Liver (tissue), 9 donors: ENCODE results near the gene SDSL. TPM values are rescaled to one million over a fixed set of nuclear protein-coding genes. Genes with fewer than 3 reads are reported as not detected.

Source experiments
- DNase-seq: peaks from one replicate; pipeline ENCODE4 v3.0.0-alpha.2; 2017; ENCODE audit warnings: low spot score
- H3K27ac ChIP-seq, 2 donors: one replicate each; pipeline ENCODE4 v1.7.0; 2013; ENCODE audit warnings: inconsistent platforms in 2 of 2, low read length in 2 of 2, control low read depth in 1 of 2, low read depth in 1 of 2, mild to moderate bottlenecking in 1 of 2
- H3K27me3 ChIP-seq, 4 donors: one replicate each; pipeline versions ENCODE4 v1.6.1 to v1.7.0; 2013; ENCODE audit warnings: low read length in 3 of 4, inconsistent platforms in 1 of 4, mild to moderate bottlenecking in 1 of 4, moderate library complexity in 1 of 4; ENCODE audit not compliant: control insufficient read depth in 4 of 4, insufficient read depth in 4 of 4
- H3K36me3 ChIP-seq, 4 donors: one replicate each; pipeline versions ENCODE4 v1.6.1 to v1.7.0; 2013; ENCODE audit warnings: low read length in 3 of 4, mild to moderate bottlenecking in 3 of 4, low read depth in 1 of 4, moderate library complexity in 1 of 4; ENCODE audit not compliant: control insufficient read depth in 4 of 4, insufficient read depth in 3 of 4
- H3K4me1 ChIP-seq, 4 donors: one replicate each; pipeline versions ENCODE4 v1.6.1 to v1.7.0; 2013; ENCODE audit warnings: low read length in 3 of 4, mild to moderate bottlenecking in 3 of 4, moderate library complexity in 1 of 4; ENCODE audit not compliant: control insufficient read depth in 4 of 4, insufficient read depth in 4 of 4
- H3K4me3 ChIP-seq, 3 donors: one replicate each; pipeline versions ENCODE4 v1.6.1 to v1.7.0; 2013; ENCODE audit warnings: low read length in 3 of 3, control low read depth in 1 of 3, low read depth in 1 of 3, mild to moderate bottlenecking in 1 of 3
- H3K9ac ChIP-seq, 2 donors: one replicate each; pipeline ENCODE4 v1.7.0; 2013; ENCODE audit warnings: low read length in 2 of 2, mild to moderate bottlenecking in 2 of 2, moderate library complexity in 2 of 2, control low read depth in 1 of 2, low read depth in 1 of 2
- H3K9me3 ChIP-seq, 4 donors: one replicate each; pipeline versions ENCODE4 v1.6.1 to v1.7.0; 2013; ENCODE audit warnings: low read length in 3 of 4; ENCODE audit not compliant: control insufficient read depth in 4 of 4
- EGR1 ChIP-seq, 2 donors: IDR thresholded peaks; 2 replicates each; pipeline ENCODE4 v1.6.1; 2016 to 2018; ENCODE audit warnings: antibody characterized with exemption in 2 of 2, low read depth in 2 of 2
- FOXA1 ChIP-seq: IDR thresholded peaks from 2 replicates; pipeline ENCODE4 v1.6.1; 2016; ENCODE audit warnings: antibody characterized with exemption
- FOXA2 ChIP-seq: IDR thresholded peaks from 2 replicates; pipeline ENCODE4 v1.6.1; 2016; ENCODE audit warnings: antibody characterized with exemption
- GABPA ChIP-seq, 2 donors: IDR thresholded peaks in 1 of 2; conservative IDR thresholded peaks in 1 of 2; 2 replicates each; pipeline ENCODE4 v1.6.1; 2016; ENCODE audit warnings: antibody characterized with exemption in 2 of 2, mild to moderate bottlenecking in 1 of 2, moderate library complexity in 1 of 2
- HNF4A ChIP-seq, 2 donors: conservative IDR thresholded peaks; 2 replicates each; pipeline ENCODE4 v1.6.1; 2016; ENCODE audit warnings: antibody characterized with exemption in 2 of 2, mild to moderate bottlenecking in 2 of 2
- HNF4G ChIP-seq: IDR thresholded peaks from 2 replicates; pipeline ENCODE4 v1.6.1; 2016; ENCODE audit warnings: antibody characterized with exemption
- JUND ChIP-seq, 2 donors: IDR thresholded peaks; 2 replicates each; pipeline ENCODE4 v1.6.1; 2016; ENCODE audit warnings: antibody characterized with exemption in 2 of 2
- RAD21 ChIP-seq, 2 donors: IDR thresholded peaks; 2 replicates each; pipeline ENCODE4 v1.6.1; 2016; ENCODE audit warnings: antibody characterized with exemption in 2 of 2, mild to moderate bottlenecking in 2 of 2
- RXRA ChIP-seq, 2 donors: IDR thresholded peaks; 2 replicates each; pipeline ENCODE4 v1.6.1; 2017 to 2018; ENCODE audit warnings: antibody characterized with exemption in 2 of 2, mild to moderate bottlenecking in 1 of 2
- SP1 ChIP-seq: IDR thresholded peaks from 2 replicates; pipeline ENCODE4 v1.6.1; 2018; ENCODE audit warnings: antibody characterized with exemption, mild to moderate bottlenecking
- TAF1 ChIP-seq: conservative IDR thresholded peaks from 2 replicates; pipeline ENCODE4 v1.6.1; 2016; ENCODE audit warnings: antibody characterized with exemption, mild to moderate bottlenecking
- WGBS: extraction: QIAGEN DNeasy Blood & Tissue Kit; methylation state at CpG from one replicate; pipeline ENCODE4 v1.1.7; 2013; 5-methylcytosine and 5-hydroxymethylcytosine counted together
- polyA plus RNA-seq, 2 donors: library from polyadenylated mRNA; stranded (reverse) in 1 of 2; unstranded in 1 of 2; fragments of 200-250 nt in 1 of 2; fragments of >200 nt in 1 of 2; fragmentation: Nextera tagmentation in 1 of 2; extraction: Ambion mirVana in 1 of 2; gene quantifications; one replicate each; pipeline versions ENCODE4 v1.2.1 to v1.2.3, GENCODE V29; 2013 to 2015
- total RNA-seq, 2 donors: library from RNA; depleted of rRNA; stranded (reverse); fragments of >200 nt; gene quantifications; one replicate each; pipeline ENCODE4 v1.2.3, GENCODE V29; 2014
- TF ChIP-seq, protein P1 (sequence below): fragments of 150-350 bp; IDR thresholded peaks from 2 replicates; pipeline ENCODE4 v1.5.1; 2017; ENCODE audit warnings: improper control_type of control experiment, low read depth, low read length; ENCODE audit not compliant: missing input control
- TF ChIP-seq, protein P2 (sequence below): IDR thresholded peaks from 2 replicates; pipeline ENCODE4 v1.6.1; 2016; ENCODE audit warnings: antibody characterized with exemption
- TF ChIP-seq, protein P3 (sequence below): IDR thresholded peaks from 2 replicates; pipeline ENCODE4 v1.6.1; 2016; ENCODE audit warnings: antibody characterized with exemption
- TF ChIP-seq, protein P4 (sequence below): IDR thresholded peaks from 2 replicates; pipeline ENCODE4 v1.6.1; 2016; ENCODE audit warnings: antibody characterized with exemption
- donor health status: healthy.
- donor health status: healthy.
- donor health status: healthy.
- donor health status: healthy.
- donor health status: healthy.

The SDSL gene
- total and polyA plus RNA-seq, 4 donors, result 22.4 to 93.1 (median 33.7) TPM

DNA sequence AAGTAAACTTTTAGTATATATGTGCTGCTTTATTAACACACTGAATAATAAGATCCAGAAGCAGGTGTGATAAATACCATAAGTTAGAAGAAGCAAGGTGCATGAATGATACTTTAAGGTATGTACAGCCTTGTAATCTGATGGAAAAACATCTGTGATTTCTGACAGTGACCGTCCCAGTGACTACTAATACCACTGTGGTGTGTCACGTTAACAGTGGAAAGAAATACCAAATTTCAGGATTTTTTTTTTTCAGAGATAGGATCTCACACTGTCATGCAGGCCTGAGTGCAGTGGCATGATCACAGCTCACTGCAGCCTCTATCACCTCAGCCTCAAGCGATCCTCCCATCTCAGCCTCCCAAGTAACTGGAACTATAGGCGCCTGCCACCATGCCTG lies 40.0 kb upstream of the SDSL start:
- no peaks in the 10 kb centered on the region for H3K9me3 ChIP-seq
- H3K4me1 ChIP-seq, result peaks cover 0 to 2% (median 0%) of the 10 kb centered on the region in 4 donors
- 98% methylated on average over 4 of the region's 4 CpGs for whole genome bisulfite sequencing
- H3K4me3 ChIP-seq, result no peak overlapping the region
- no peak overlapping the region for H3K27ac ChIP-seq
- no peak overlapping the region for H3K9ac ChIP-seq
- H3K27me3 ChIP-seq, result no peaks in the 10 kb centered on the region
- DNase-seq, result no peak
- peaks cover 0 to 14% (median 10%) of the 10 kb centered on the region in 4 donors for H3K36me3 ChIP-seq
- no peak for TF ChIP-seq RXRA (IDR thresholded peaks at IDR 0.05)
- TF ChIP-seq GABPA (IDR thresholded peaks at IDR 0.05 in 1 of 2, conservative IDR thresholded peaks at IDR 0.05 in 1 of 2), result no peak
- TF ChIP-seq, protein P1, sequence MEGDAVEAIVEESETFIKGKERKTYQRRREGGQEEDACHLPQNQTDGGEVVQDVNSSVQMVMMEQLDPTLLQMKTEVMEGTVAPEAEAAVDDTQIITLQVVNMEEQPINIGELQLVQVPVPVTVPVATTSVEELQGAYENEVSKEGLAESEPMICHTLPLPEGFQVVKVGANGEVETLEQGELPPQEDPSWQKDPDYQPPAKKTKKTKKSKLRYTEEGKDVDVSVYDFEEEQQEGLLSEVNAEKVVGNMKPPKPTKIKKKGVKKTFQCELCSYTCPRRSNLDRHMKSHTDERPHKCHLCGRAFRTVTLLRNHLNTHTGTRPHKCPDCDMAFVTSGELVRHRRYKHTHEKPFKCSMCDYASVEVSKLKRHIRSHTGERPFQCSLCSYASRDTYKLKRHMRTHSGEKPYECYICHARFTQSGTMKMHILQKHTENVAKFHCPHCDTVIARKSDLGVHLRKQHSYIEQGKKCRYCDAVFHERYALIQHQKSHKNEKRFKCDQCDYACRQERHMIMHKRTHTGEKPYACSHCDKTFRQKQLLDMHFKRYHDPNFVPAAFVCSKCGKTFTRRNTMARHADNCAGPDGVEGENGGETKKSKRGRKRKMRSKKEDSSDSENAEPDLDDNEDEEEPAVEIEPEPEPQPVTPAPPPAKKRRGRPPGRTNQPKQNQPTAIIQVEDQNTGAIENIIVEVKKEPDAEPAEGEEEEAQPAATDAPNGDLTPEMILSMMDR, result no peak
- TF ChIP-seq, protein P2, sequence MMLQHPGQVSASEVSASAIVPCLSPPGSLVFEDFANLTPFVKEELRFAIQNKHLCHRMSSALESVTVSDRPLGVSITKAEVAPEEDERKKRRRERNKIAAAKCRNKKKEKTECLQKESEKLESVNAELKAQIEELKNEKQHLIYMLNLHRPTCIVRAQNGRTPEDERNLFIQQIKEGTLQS, result no peak
- TF ChIP-seq HNF4G, result no peak
- TF ChIP-seq, protein P3, sequence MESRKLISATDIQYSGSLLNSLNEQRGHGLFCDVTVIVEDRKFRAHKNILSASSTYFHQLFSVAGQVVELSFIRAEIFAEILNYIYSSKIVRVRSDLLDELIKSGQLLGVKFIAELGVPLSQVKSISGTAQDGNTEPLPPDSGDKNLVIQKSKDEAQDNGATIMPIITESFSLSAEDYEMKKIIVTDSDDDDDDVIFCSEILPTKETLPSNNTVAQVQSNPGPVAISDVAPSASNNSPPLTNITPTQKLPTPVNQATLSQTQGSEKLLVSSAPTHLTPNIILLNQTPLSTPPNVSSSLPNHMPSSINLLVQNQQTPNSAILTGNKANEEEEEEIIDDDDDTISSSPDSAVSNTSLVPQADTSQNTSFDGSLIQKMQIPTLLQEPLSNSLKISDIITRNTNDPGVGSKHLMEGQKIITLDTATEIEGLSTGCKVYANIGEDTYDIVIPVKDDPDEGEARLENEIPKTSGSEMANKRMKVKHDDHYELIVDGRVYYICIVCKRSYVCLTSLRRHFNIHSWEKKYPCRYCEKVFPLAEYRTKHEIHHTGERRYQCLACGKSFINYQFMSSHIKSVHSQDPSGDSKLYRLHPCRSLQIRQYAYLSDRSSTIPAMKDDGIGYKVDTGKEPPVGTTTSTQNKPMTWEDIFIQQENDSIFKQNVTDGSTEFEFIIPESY, result no peak
- no peak for TF ChIP-seq SP1

DNA sequence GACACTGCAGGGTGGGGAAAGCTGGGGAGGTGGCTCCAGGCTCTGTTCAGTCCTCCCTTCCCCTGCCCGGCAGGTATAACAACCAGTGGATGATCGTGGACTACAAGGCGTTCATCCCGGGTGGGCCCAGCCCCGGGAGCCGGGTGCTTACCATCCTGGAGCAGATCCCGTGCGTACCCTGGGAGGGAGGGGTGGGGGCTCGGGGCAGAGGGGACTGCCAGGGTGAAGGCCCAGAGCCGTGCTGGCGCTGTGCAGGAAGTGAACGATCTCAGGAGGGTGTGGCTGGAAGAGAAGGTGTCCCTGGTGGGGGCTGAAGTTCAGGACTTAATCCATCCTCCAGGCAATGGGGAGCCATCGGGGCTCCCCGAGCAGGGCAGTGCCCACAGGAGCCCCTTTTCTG lies 37.4 kb upstream of the SDSL start:
- 94% methylated on average over 14 of the region's 14 CpGs for WGBS
- peaks cover 0 to 2% (median 0%) of the 10 kb centered on the region in 4 donors for H3K4me1 ChIP-seq
- no peak overlapping the region for H3K27ac ChIP-seq
- H3K9me3 ChIP-seq, result no peaks in the 10 kb centered on the region
- DNase-seq, result no peak
- H3K36me3 ChIP-seq, result peaks cover 0 to 24% (median 9%) of the 10 kb centered on the region in 4 donors
- H3K9ac ChIP-seq, result no peak overlapping the region
- TF ChIP-seq SP1, result no peak
- TF ChIP-seq, protein P4, sequence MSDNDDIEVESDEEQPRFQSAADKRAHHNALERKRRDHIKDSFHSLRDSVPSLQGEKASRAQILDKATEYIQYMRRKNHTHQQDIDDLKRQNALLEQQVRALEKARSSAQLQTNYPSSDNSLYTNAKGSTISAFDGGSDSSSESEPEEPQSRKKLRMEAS, result no peak
- TF ChIP-seq FOXA1, result no peak
- no peak for TF ChIP-seq JUND (IDR thresholded peaks at IDR 0.05)
- TF ChIP-seq, protein P1, result no peak
- TF ChIP-seq FOXA2, result no peak
- no peak for TF ChIP-seq EGR1 (IDR thresholded peaks at IDR 0.05; ENCODE audit: low read depth in 2 of 2)
- TF ChIP-seq, protein P3, result no peak
- no peak for TF ChIP-seq TAF1
- TF ChIP-seq HNF4A (conservative IDR thresholded peaks at IDR 0.05), result no peak
- TF ChIP-seq RAD21 (IDR thresholded peaks at IDR 0.05), result no peak
- no peak for TF ChIP-seq RXRA (IDR thresholded peaks at IDR 0.05)
- no peaks in the 10 kb centered on the region for H3K27me3 ChIP-seq
- H3K4me3 ChIP-seq, result no peak overlapping the region
